ENCODE data around the gene AUTS2.

Gene AUTS2

DNA sequence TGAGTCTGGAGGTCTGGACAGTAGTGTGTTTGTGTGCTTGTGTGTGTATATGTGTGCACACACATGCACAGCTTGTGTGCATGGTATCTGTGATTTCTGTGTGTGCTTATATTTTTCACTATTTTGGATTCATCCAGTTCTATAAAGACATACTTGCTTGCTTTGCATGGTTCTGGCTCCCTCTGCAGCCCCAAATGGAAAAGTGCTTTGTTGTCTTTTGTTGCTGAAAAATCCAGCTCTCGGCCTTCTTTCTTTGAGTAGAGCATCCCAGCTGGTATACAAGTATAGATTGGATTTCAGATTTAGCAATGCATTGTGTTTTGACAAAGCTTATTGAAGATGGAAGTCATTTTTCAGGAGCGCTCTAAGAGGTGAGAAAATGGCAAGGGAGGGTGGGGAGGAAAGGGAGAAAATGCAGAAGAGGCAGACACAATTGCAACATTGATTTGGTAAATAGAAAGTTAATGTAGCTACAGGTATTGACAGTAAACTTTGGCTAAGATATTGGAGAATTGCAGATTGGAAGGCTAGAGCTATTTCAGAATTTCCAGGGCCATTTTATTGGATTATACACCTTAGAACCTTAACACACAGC is 333.9 kb downstream of the AUTS2 start:
- TF ChIP-seq CTCF (IDR thresholded peaks at IDR 0.05; ENCODE audit: low read depth, low read length), result no peak
- H3K4me3 ChIP-seq (ENCODE audit: low read depth, low read length), result no peak overlapping the region

DNA sequence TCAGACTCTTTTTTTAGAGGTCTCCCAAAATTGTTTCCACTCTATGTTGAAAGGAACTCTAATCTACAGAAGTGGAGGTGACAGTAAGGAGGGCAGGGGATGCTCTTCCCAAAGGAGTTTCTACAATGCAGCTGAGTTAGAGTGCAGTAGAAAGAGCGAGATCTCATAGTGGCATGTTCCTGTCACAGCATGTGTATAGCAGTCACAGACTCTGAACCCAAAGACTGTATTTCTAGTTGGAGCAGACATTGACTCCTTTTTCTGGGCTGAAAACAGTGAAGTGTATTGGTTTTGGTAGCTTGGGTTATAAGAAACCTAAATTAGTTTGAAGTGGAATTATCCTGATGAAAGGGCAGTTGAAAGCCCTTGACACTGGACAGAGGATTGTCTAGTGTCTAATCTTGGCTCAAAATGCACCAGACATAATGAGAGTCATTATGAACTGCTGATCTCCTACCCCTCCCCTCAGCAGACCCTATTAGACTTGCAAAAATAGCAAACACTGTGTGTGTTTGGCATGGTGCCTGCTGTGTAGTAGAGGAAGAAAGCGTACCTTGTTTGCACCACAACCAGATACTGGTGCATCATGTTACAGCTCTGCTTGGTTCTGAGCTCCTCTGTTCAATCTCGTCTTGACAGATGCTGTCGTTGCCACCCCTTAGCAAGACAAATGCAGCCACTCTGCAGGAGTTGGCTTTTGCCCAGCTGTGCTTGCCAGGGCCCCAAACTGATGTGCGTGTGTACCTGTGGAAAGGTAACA is 336.0 kb downstream of the AUTS2 start:
- no peak overlapping the region for H3K4me3 ChIP-seq (ENCODE audit: low read depth, low read length)
- TF ChIP-seq CTCF (IDR thresholded peaks at IDR 0.05; ENCODE audit: low read depth, low read length), result no peak

DNA sequence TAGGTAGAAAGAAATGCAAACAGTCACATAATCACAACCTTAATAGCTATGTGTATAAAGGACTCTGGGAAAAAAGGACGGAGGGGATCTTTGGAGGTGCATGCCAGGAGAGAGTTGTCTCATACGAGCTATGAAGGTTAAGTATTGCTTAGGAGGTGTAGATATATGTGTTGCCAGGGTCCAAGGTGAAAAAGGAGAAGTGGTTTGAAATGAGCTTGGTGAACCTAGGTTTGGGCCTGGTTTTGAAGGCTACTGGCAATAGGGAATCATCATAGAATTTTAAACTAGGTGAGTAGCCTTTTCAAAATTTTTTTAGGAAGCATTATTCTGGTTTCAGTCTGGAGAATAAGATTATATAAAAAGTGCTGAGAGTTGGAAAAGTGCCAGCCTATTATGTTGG is 336.8 kb downstream of the AUTS2 start:
- no peak for TF ChIP-seq CTCF (IDR thresholded peaks at IDR 0.05; ENCODE audit: low read depth, low read length)
- no peak overlapping the region for H3K4me3 ChIP-seq (ENCODE audit: low read depth, low read length)

GRCh38 chr7:69937097-69937496 is 338.8 kb downstream of the AUTS2 start:
- H3K4me3 ChIP-seq (ENCODE audit: low read depth, low read length), result no peak overlapping the region
- TF ChIP-seq CTCF (IDR thresholded peaks at IDR 0.05; ENCODE audit: low read depth, low read length), result no peak

DNA sequence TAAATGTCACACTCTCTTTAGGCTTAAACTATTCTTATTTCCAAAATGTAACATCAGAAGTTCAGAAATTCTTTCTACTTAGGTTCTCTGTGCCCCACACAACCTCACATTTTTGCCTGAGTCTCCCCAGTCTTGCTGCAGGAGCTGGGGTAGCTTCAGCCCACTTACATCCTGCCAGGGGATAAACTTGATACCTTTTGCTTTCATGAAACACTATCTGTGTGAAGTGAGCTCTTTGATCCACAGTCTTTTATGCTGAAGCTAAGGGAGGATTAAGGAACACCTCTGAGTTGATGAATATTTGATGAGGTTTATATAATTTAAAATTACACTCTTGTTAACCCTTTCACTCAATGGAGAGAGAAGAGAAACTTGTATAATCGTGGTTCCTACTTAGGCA is 341.0 kb downstream of the AUTS2 start:
- H3K4me3 ChIP-seq (ENCODE audit: low read depth, low read length), result no peak overlapping the region
- no peak for TF ChIP-seq CTCF (IDR thresholded peaks at IDR 0.05; ENCODE audit: low read depth, low read length)

DNA sequence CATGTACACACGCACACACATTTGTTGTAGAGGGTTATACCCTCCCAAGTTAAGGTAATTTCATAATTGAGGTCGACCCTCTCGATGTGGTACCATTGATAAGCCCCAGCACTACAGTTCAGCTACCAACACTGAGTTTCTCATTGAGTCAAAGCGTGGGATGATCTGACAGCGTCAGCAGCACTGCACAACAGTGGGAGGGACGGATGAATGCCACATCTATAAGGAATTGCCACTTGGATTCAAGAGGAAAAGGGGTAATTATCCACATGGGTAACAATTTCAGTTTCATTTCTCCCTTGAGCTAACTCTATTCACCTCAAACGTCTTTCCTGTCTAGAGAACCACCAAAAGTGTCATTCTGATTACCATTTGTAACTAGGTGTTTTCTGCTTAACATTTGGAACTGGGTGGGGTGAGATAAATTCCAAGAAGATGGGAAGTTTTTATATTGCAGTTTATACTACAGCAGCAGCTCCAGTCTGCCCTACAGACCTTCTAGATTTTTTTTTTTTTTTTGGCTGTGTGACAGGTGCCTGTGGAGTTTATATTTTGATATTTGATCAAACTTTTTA is 342.9 kb downstream of the AUTS2 start:
- H3K4me3 ChIP-seq (ENCODE audit: low read depth, low read length), result no peak overlapping the region
- no peak for TF ChIP-seq CTCF (IDR thresholded peaks at IDR 0.05; ENCODE audit: low read depth, low read length)

- TF ChIP-seq CTCF (IDR thresholded peaks at IDR 0.05; ENCODE audit: low read depth, low read length), result no peak
- H3K4me3 ChIP-seq (ENCODE audit: low read depth, low read length), result no peak overlapping the region
These were observed 344.3 kb downstream of the AUTS2 start for GRCh38 chr7:69942573-69942972.
